ENCODE measurements around the gene PSME3IP1.

Gene PSME3IP1

DNA sequence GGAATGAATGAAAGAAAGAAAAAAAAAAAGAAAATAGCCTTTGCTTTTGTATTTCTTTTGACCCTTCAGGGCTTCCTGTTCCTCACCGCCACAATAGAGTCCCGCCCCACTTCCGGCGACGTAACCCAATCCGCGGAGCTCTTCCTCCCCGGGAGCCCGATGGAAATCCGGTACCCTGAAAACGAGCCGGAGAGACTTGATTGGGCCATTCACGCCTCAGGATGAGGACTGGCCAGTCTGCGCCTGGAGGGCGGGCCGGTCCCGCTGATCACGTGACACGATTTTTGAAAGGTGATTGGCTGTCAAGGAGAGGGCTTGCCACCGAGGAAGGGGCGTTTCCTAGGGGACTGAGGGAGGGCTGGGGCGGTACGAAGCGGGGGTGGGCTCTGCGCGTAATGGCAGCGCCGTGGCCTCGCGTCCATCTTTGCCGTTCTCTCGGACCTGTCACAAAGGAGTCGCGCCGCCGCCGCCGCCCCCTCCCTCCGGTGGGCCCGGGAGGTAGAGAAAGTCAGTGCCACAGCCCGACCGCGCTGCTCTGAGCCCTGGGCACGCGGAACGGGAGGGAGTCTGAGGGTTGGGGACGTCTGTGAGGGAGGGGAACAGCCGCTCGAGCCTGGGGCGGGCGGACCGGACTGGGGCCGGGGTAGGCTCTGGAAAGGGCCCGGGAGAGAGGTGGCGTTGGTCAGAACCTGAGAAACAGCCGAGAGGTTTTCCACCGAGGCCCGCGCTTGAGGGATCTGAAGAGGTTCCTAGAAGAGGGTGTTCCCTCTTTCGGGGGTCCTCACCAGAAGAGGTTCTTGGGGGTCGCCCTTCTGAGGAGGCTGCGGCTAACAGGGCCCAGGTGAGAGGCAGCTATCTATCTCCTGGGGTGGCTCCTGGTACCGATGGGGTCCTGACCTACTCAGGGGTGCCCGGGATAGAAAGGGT lies at the start of gene PSME3IP1, which contains the start of gene RSPRY1:
TSS of gene PSME3IP1 (minus strand) at position 95 of the 927 bp plus-strand sequence. CDS start 12,185 bp downstream, outside the sequence.
TSS of gene RSPRY1 (plus strand) at position 385 of the 927 bp plus-strand sequence. CDS start 18,330 bp downstream, outside the sequence.
- Histone ChIP-seq H3K4me3 (peak within 1 kb of the TSS; percentile 100), H3K27ac (peak within 1 kb of the TSS; percentile 95 to 99)
- TF ChIP-seq CTCF (IDR thresholded peaks at IDR 0.05) = no peak
- peak; percentile 100 for DNase-seq (ENCODE audit: low spot score)

DNA sequence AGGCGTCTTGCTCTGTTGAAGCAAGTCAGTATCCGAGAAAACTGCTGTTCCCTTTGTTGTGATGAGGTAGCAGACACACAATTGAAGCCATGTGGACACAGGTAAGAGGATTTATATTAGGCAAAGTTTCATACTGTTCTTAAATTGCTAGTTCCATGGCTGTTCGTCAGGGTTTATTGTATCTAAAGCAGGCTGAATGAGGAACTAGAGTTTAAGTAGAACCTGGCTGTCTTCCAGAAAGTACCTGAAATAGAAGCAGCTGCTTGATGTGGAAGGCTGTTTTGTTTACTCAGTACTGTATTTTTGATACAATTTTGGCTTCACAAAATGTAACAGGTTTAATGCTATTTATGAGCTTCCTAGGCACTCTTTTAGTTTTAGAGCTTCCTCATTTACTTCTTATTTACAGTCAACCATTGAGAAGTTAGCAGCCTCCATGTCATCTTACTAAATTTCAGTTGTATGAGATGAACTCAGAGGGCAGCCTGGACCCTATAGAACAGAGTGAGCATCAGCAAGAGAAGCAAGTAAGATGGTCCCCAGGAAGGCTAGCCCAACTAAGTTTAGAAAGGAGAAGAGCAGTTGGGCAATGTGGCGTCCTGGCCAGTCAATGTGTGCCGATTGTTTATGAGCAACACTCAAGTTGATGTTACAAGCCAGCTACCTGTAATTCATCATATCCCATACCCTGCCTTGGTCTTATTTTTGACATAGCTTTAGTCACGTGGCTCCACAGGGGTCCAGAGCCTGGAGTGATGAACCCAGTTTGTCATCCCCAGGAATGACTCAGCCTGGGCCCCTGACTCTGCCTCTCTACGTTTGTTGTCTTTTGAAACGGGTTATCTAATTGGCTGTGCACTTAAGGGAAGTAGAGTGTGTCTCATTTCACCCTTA lies 49.5 kb upstream of the PSME3IP1 start:
- no peak for TF ChIP-seq CTCF (IDR thresholded peaks at IDR 0.05)
- Histone ChIP-seq H3K27ac (no peak overlapping the region), H3K4me3 (no peak overlapping the region)
- DNase-seq (ENCODE audit: low spot score) = no peak

DNA sequence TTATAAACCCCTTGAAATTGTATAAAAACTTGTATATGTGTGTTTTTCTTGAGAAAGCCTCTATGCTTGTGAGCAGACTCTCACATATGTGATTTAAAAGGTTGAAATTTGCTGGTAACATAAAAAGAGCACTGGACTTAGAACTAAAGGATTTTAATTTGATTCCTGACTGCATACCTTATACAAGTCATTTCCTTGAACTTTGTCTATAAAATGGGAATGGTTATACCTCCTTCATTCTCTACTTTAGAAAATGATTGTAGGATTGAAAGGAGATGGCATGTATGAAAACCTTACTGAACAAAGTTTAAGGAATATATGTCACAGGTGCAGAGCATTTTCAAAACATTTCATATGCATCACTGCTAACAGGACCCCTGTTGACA lies 48.9 kb upstream of the PSME3IP1 start:
- Histone ChIP-seq H3K4me3 (no peak overlapping the region), H3K27ac (no peak overlapping the region)
- TF ChIP-seq CTCF (IDR thresholded peaks at IDR 0.05) = no peak
- no peak for DNase-seq (ENCODE audit: low spot score)

DNA sequence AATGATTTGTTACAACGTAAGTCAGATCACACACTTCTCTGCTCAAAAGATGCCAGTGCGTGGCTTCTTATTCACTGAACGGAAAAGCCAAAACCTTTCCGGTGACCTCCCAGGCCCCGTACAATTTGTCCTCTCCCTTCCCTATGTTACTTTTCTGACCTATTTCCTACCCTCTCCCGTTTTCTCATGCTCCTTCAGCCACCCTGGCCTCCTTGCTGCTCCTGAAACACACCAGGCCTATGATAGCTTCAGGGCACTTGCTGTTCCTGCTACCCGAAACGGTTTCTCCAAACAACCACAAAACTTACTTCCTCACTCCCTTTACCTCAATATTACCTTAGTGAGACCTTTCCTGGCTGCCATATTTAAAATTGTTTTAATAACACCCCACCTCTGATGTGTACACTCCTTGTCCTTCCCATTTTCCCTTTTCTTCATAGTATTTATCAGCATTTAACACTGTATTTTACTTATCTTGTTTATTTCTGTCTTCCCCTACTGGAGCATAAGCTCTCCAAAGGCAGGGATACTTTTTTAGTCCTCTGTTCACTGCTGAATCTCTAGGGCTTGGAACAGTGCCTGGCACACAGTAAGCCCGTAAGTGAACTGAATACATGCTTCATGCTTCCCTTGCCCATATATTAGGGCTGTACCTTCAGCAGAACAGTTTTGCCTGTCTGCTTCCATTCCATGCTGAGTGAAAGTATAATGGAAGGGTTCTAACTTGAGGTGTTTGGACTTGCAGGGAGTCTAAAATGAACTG lies 48.3 kb upstream of the PSME3IP1 start:
- H3K4me3 ChIP-seq = no peak overlapping the region
- DNase-seq (ENCODE audit: low spot score) = no peak
- no peak overlapping the region for H3K27ac ChIP-seq
- TF ChIP-seq CTCF (IDR thresholded peaks at IDR 0.05) = no peak

DNA sequence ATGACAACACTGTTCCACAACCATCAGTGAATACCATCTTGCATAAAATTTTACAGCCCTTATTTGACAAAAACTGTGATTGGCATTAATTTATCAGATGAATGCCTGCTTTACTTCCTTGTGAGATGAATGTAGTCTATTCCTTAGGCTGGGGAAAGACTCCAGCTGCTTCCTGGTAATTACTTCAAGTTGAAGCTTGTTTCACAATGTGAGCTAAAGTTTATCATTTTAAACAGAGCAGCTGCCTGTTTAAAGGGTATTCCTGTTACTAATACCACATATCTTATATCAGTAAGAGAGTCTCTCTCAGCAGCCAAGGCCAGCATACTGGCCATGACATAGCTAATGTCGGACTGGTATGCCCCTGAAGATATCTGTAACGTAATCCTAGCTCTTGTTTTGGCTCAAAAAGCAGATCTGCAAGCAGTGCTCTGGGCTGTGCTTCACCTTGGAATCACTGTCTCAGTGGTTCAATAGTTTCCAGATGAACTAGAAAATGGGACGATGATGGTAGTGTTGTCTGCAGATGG lies 46.0 kb upstream of the PSME3IP1 start:
- H3K27ac ChIP-seq = no peak overlapping the region
- no peak for DNase-seq (ENCODE audit: low spot score)
- TF ChIP-seq CTCF (IDR thresholded peaks at IDR 0.05) = no peak
- H3K4me3 ChIP-seq = no peak overlapping the region

- H3K27ac ChIP-seq = no peak overlapping the region
- no peak overlapping the region for H3K4me3 ChIP-seq
- no peak for TF ChIP-seq CTCF (IDR thresholded peaks at IDR 0.05)
- DNase-seq (ENCODE audit: low spot score) = no peak
Observed at GRCh38 chr16:57229079-57229478, 43.2 kb upstream of the PSME3IP1 start.

Data from coronary artery (tissue), 2 donors.